Measurements from ENCODE around the gene CCDC3. TPM values are rescaled to one million over a fixed set of nuclear protein-coding genes. Genes with fewer than 3 reads are reported as not detected.

Gene CCDC3
- total RNA-seq, 2 donors from 2014 or later = 10.0 to 14.9 TPM

DNA sequence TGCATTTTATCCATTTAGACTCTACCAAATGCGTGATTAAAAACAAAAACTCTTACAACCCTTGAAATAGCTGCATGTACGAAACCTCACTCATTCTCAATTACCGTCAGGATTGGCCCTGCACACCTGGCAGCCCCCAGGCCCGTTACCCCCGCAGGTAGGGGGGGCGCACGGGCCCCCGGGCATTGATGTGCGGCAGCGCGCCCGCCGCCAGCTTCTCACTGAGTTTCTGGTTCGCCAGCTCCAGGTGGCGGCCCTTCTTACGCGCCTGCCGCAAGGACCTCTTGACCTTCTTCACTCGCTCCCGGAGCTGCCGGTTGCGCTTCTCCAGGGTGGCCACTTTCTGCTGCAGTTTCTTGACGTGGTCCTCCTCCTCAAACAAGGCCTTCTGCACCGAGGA is 103.2 kb downstream of the CCDC3 start:
- H3K27me3 ChIP-seq = no peaks in the 10 kb centered on the region
- no peaks in the 10 kb centered on the region for H3K36me3 ChIP-seq
- no peaks in the 10 kb centered on the region for H3K4me1 ChIP-seq
- no peak overlapping the region for H3K4me3 ChIP-seq
- no peak overlapping the region for H3K27ac ChIP-seq
- no peak for DNase-seq (ENCODE audit: low spot score)
- TF ChIP-seq CTCF (IDR thresholded peaks at IDR 0.05) = no peak
- peaks cover 0 to 6% of the 10 kb centered on the region in 2 donors for H3K9me3 ChIP-seq

DNA sequence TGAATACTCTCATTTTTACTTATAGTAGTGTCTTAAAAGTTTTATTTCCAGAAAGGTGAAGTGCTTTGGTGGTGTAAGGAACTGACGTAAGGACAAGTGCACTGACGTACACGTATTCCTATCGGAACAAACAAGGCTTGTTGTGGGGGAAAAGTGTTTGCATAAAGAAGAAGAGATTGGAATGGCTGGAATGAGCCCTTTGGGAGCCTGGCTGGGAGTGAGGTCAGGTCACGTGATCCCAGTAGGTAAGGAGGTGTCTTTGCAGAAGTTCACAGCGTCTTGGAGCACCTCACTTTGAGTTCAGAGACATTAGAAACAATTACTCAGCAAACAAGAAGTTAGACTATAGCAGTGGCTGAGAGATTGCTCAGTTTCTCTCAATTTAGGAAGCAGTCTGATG is 104.2 kb downstream of the CCDC3 start:
- no peak for TF ChIP-seq CTCF (IDR thresholded peaks at IDR 0.05)
- no peak for DNase-seq (ENCODE audit: low spot score)
- Histone ChIP-seq H3K27me3 (no peaks in the 10 kb centered on the region), H3K4me3 (no peak overlapping the region), H3K9me3 (peaks cover 0 to 16% of the 10 kb centered on the region in 2 donors), H3K27ac (no peak overlapping the region), H3K4me1 (no peaks in the 10 kb centered on the region), H3K36me3 (no peaks in the 10 kb centered on the region)

GRCh38 chr10:12896251-12896650 is 105.3 kb downstream of the CCDC3 start:
- no peaks in the 10 kb centered on the region for H3K4me1 ChIP-seq
- no peak for DNase-seq (ENCODE audit: low spot score)
- no peak overlapping the region for H3K4me3 ChIP-seq

DNA sequence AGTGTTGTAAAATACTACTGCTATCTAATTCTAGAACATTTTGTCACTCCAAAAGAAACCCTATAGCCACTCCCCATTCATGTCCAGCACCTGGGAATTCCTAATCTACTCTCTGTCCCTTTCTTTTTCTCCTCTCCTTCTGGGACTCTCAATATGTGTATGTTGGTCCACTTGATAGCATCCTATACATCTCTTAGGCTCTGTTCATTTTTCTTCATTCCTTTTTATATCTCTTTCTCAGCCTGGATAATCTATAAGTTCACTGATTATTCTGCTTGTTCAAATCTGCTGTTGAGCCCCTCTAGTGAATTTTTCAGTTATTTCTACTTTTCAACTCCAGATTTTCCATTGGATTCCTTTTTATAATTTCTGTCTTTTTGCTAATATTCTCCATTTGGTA is 108.6 kb downstream of the CCDC3 start:
- Histone ChIP-seq H3K9me3 (peaks cover 0 to 33% of the 10 kb centered on the region in 2 donors), H3K36me3 (no peaks in the 10 kb centered on the region), H3K4me1 (no peaks in the 10 kb centered on the region), H3K27ac (no peak overlapping the region), H3K4me3 (no peak overlapping the region), H3K27me3 (no peaks in the 10 kb centered on the region)
- no peak for DNase-seq (ENCODE audit: low spot score)
- no peak for TF ChIP-seq CTCF (IDR thresholded peaks at IDR 0.05)

More at GRCh38 chr10:12896251-12896650, 105.3 kb downstream of the CCDC3 start:
- Histone ChIP-seq H3K27ac (no peak overlapping the region), H3K36me3 (no peaks in the 10 kb centered on the region), H3K27me3 (no peaks in the 10 kb centered on the region), H3K9me3 (peaks cover 0 to 20% of the 10 kb centered on the region in 2 donors)
- no peak for TF ChIP-seq CTCF (IDR thresholded peaks at IDR 0.05)

- Histone ChIP-seq H3K4me3 (no peak overlapping the region), H3K36me3 (no peaks in the 10 kb centered on the region), H3K4me1 (no peaks in the 10 kb centered on the region), H3K27ac (no peak overlapping the region), H3K27me3 (no peaks in the 10 kb centered on the region), H3K9me3 (peaks cover 0 to 33% of the 10 kb centered on the region in 2 donors)
- TF ChIP-seq CTCF (IDR thresholded peaks at IDR 0.05) = no peak
- no peak for DNase-seq (ENCODE audit: low spot score)
Observed at GRCh38 chr10:12890958-12891357, 110.6 kb downstream of the CCDC3 start.

DNA sequence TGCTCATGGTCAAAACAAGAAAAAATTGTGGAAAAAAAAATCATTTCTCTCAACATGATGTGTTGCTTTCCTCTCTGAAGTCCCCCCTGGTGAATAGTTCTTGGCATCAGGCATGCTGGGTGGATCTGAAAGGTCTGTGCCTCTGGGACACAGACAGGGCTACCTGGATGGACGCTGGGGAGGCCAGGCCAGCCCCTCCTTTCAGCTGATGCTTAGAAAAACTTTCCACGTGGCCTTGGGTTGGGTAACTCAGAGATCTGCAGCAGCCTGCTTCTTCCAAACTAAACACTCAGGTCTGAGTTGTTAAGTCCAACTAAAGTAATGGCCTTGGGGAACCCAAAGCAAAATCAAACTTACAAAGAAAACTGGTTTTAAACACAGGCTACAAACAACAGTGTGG is 113.0 kb downstream of the CCDC3 start:
- TF ChIP-seq CTCF (IDR thresholded peaks at IDR 0.05) = no peak
- Histone ChIP-seq H3K36me3 (no peaks in the 10 kb centered on the region), H3K27ac (no peak overlapping the region), H3K9me3 (peaks cover 0 to 29% of the 10 kb centered on the region in 2 donors), H3K4me3 (no peak overlapping the region), H3K4me1 (no peaks in the 10 kb centered on the region), H3K27me3 (no peaks in the 10 kb centered on the region)
- DNase-seq (ENCODE audit: low spot score) = no peak

All from right atrium auricular region (tissue), 2 donors.